NCI-H1048 (cell line): Measurements from ENCODE around the gene EIF2S3.
"Not testable (repeated sequence)": the region's sequence is repeated elsewhere in the genome, so short reads cannot be mapped to it uniquely, and the experiment has no call there.

Source experiments
- DNase-seq: peaks from one replicate; lab custom pipeline; 2025; lab: John Stamatoyannopoulos, UW

Gene EIF2S3

DNA sequence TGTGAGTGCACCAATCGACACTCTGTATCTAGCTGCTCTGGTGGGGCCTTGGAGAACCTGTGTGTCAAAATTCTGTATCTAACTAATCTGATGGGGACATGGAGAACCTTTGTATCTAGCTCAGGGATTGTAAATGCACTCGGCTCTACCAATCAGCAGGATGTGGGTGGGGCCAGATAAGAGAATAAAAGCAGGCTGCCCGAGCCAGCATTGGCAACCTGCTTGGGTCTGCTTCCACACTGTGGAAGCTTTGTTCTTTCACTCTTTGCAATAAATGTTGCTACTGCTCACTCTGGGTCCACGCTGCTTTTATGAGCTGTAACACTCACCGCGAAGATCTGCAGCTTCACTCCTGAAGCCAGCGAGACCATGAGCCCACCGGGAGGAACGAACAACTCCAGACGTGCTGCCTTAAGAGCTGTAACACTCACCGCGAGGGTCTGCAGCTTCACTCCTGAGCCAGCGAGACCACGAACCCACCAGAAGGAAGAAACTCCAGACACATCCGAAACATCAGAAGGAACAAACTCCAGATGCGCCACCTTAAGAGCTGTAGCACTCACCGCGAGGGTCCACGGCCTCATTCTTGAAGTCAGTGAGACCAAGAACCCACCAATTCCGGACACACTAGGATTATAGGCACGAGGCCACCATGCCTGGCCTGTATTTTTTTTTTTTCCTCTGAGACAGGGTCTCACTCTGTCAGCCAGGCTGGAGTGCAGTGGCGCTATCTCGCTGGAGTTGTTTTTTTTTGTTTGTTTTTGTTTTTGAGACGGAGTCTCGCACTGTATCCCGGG, 4.0 kb upstream of the EIF2S3 start:
- not testable (repeated sequence) for DNase-seq

DNA sequence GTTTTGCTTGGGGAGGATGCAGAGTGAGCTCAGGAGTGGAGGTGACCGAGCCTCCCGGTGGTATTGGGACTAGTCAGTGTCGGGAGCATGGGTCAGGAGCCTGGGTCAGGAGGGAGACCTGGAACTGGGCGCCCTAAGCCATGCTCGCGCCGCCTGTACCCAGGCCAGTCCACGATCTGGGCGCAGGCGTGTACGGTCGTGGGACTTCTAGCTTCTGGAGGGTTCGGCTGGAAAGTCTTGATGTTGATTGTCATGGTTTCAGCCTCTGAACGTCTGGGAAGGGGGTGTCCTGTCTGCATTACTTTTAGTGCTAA, 244 bp downstream of the EIF2S3 start:
- no peak for DNase-seq

DNA sequence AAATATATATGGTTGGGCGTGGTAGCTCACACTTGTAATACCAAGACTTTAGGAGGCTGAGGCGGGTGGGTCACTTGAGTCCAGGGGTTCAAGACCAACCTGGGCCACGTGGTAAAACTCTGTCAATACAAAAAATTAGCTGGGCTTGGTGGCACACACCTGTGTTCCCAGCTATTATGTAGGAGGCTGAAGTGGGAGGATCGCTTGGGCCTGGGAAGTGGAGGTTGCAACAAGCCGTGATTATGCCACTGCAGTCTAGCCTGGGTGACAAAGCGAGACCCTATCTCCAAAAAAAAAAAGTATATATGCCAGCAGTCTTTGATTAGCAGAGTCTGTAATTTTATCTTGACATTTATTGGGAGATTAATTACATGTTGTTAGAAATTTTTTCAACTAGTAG, 8.7 kb downstream of the EIF2S3 start:
- DNase-seq, result no peak

DNA sequence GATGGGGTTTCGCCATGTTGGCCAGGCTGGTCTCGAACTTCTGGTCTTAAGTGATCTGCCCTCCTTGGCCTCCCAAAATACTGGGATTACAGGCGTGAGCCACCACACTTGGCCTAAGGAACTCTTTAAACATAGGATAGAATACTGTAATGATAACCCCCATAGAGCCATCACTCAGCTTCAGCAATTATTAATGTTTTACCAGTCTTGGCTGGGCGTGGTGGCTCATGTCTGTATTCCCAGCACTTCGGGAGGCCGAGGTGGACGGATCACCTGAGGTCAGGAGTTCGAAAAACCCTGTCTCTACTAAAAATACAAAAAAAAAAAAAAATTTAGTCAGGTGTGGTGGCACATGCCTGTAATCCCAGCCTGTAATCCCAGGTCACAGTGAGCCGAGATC, 15.1 kb downstream of the EIF2S3 start:
- DNase-seq, result no peak

DNA sequence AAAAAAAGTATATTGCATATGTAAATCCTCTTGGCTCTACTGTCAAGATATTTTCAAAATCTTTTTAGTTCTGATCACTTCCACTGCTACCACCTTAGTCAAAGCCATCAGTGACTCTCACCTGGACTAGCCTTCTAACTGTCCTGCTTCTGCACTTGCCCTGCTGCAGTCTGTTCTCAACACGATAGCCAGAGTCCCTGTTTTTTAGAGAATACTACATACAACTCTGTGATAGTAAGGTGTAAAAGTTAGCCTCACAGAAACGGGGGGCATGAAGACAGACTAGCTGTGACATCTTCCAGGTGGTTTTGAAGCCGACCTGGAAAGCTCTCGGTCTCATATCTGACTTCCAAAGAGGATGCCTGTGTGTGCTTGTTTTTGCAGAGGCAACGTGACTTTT, 24.7 kb downstream of the EIF2S3 start:
- DNase-seq, result no peak

DNA sequence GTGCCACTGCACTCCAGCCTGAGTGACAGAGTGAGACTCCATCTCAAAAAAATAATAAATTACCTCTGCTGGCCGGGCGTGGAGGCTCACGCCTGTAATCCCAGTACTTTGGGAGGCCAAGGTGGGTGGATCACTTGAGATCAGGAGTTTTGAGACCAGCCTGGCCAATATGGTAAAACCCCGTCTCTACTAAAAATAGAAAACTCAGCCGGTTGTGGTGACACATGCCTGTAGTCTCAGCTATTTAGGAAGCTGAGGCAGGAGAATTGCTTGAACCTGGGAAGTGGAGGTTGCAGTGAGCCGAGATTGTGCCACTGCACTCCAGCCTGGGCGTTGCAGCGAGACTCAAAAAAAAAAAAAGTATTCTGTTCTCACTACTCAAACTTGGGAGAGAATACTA, 25.5 kb downstream of the EIF2S3 start:
- DNase-seq, result not testable (repeated sequence)

DNA sequence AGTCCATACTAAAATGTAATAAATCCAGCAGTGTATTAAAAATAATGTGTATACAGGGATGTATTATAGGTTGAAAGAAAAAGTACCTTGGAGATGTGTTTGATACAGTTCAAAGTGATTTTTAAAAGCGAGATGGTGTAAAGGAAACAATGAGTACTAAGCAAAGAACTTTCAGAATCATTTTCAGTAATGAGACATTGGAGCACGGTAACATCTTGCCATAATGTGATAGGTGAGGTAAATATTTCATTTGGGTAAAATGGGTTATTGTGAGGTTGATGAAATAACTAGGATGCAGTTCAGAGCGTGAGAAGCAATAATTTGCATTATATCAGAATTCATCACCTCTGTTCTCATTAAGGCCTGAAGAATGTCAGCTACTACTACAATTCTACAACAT, 25.9 kb downstream of the EIF2S3 start:
- DNase-seq, result no peak

DNA sequence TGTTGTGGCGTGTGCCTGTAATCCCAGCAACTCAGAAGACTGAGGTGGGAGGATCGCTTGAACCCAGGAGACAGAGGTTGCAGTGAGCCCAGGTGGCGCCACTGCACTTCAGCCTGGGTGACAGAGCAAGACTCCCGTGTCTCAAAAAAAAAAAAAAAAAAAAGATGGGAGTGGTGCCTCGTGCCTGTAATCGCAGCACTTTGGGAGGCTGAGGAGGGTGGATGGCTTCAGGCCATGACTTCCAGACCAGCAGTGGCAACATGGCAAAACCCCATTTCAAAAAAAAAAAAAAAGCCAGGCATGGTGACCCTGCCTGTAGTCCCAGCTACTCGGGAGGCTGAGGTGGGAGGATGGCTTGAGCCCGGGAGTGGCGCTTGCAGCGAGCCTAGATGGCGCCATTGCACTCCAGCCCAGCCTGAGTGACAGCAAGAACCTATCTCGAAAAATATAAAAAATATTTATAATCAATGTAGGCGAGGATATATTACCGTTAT, 27.0 kb downstream of the EIF2S3 start:
- DNase-seq, result no peak

DNA sequence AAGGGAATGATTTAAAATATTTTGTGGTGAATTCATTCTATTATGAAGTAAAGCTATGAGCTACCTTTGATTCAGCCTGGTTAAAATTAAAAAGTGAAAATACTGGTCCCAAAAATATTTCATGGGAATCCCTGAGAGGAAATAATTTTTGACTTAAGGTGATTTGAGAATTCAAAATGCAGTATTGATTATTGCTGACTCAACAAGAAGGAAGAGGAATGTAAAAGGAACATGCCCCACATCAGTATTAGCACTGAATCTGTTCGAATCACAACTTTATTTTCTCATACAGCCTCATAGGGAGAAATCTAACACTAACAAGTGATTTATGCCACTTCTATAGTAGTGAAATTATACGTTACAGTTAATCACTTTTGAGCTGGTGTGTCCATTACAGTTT, 27.7 kb downstream of the EIF2S3 start:
- DNase-seq, result no peak

DNA sequence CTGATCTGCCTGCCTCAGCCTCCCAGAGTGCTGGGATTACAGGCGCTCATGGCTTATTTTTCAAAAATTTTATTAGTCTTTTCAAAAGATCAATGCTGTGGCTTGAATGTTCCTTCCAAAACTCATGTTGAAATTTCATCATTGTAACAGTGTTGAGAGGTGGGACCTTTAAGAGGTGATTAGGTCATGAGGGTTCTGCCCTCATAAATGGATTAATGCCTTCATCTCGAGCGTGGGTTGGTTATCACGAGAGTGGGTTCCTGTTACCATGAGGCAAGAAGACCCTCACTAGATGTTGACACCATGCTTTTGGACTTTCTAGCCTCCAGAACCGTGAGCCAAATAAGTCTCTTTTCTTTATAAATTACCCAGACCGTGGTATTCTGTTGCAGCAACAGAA, 30.3 kb downstream of the EIF2S3 start:
- no peak for DNase-seq

DNA sequence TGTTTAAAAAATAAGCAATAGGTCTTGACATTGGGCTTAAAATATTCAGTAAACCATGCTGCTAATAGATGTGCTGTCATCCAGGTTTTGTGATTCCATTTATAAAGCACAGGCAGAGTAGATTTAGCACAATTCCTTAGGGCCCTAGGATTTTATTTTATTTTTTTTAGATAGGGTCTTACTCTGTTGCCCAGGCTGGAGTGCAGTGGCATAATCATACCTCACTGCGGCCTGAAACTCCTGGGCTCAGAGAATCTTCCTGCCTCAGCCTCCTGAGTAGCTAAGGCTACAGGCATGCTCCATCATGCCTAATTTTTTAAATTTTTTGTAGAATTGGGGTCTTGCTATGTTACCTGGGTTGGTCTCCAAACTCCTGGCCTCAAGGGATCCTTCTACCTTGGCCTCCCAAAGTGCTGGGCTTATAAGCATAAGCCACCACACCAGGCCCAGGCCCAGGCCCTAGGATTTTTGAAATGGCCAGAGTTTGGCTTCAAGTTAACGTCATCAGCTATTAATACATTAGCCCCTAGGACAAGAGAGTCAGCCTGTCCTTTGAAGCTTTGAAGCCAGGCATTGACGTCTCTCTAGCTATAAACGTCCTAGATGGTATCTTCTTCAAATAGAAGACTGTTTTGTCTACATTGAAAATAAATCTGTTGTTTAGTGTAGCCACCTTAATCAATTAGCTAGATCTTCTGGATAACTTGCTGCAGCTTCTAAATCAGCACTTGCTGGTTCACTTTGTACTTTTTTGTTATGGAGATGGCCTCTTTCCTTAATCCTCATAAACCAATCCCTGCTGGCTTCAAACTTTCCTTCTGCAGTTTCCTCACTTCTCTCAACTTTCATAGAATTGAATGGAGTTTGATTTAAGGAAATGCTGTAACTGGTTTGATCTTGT, 35.8 kb downstream of the EIF2S3 start:
- no peak for DNase-seq

DNA sequence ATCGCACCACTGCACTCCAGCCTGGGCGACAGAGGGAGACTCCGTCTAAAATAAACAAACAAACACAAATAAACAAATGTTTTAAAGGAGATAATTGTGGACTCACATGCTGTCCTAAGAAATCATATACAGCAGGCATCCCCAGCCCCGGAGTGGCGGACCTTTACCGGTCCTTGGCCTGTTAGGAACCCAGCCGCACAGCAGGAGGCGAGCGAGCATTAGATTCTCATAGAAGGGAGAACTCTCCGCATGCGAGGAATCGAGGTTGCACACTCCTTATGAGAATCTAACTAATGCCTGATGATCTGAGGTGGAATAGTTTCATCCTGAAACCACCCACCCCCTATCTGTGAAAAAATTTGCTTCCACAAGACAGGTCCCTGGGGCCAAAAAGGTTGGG, 39.0 kb downstream of the EIF2S3 start:
- DNase-seq, result no peak

DNA sequence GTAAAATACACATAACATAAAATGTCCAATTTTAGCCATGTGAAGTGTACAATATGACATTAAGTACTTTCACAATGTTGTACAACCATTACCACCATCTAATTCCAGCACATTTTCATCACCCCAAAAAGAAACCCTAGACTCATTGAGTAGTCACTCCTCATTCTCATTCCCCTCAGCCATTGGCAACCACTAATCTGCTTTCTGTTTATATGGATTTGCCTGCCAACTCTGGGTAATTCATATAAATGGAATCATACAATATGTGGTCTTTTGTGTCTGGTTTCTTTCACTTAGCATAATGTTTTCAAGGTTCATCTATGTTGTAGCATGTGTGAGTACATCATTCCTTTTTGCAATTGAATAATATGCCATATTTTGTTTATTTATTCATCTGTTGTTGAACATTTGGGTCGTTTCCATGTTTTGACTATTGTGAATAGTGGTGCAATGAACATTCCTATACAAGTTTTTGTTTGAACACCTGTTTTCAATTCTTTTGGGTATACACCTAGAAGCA, 43.0 kb downstream of the EIF2S3 start:
- DNase-seq, result no peak

DNA sequence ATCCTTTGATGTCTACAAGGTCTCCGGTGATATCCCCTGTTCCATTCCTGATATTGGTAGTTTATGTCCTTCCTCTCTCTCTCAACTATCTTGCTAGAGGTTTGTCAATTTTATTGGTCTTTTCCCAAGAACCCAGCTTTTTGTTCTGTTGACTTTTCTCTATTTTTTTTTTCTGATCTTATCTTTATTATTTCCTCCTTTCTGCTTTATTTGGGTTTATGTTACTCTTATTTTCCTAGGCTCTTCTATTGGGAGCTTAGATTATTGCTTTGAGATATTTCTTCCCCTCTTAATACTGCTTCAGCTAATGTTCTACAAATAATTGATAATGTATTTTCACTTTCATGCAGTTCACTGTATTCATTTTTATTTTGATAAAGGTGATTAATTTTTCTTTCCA, 44.2 kb downstream of the EIF2S3 start:
- no peak for DNase-seq

DNA sequence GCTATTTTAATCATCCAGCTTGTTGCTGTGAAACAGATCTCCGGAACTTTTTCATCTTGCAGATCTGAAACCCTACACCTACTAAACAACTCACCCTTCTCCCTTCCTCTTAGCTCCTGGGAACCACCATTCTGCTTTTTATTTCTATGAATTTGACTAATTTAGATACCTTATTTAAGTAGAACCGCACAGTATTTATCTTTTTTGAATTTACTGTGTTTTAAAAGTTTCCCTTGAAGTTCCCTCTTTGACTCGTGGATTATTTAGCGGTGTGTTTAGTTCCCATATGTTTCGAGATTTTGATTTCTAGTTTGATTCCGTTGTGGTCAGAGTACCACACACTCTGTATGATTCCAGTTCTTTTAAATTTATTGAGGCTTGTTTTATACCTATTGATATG, 44.6 kb downstream of the EIF2S3 start:
- DNase-seq, result no peak

DNA sequence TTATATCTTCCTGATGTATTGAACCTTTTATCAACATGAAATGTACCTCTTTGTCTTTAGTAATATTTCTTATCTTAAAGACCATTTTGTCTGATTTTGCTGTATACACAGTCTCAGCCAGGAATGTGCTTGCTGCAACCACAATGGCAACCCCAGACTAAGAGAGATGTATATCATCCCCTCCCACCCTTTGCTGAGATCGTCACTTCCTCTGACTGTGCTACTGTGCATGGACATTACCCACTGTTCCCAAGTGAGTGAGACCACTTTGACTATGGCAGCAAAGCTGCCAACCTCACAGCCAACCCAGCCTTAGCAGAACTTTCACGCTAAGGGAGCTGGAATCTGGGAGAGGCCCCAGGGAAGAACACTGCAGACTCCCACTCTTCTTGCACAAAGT, 46.0 kb downstream of the EIF2S3 start:
- DNase-seq, result no peak

DNA sequence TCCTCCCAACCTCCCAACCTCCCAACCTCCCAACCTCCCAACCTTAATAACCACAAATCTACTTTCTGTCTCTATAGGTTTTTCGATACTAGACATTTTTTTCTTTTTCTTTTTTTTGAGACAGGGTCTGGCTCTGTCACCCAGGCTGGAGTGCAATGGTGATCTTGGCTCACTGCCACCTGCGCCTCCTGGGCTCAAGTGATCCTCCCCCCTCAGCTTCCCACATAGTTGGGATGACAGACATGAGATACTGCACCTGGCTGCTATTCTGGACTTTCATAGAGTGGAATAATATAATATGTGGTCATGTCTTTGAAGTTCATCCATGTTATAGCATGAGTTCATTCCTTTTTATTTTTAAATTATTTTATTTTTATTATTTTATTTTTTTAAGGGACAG, 55.3 kb downstream of the EIF2S3 start:
- DNase-seq, result no peak

DNA sequence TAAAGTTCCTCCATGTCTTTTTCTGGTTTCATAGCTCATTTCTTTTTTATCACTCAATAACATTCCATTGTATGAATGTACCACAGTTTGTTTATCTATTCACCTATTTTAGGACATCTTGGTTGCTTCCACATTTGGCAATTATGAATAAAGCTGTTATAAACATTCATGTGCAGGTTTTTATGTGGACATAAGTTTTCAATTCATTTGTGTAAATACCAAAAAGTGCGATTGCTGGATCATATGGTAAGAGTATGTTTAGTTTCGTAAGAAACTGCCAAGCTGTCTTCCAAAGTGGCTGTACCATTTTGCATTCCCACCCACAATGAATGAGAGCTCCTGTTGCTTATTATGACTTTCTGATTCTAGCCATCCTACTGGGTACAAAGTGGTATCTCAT, 58.4 kb downstream of the EIF2S3 start:
- no peak for DNase-seq

DNA sequence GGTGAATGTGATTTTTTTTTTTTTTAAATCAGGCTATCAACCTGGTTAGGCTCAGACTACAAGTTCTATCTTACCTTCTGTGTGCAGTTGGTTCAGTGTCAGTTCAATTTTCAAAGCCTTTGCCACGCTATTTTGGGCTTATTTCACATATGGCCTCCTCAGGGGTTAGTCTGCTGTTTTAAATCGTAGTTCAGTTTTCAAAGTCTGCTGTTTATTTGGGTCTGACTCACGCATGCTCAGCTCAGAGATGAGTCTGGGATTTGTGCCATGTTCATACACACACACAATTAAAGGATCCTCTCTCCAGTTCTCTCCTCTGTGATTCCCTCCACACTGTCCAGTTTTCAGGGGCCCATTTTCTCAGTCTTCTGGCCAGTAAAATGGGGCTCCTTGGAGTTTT, 62.5 kb downstream of the EIF2S3 start:
- no peak for DNase-seq

DNA sequence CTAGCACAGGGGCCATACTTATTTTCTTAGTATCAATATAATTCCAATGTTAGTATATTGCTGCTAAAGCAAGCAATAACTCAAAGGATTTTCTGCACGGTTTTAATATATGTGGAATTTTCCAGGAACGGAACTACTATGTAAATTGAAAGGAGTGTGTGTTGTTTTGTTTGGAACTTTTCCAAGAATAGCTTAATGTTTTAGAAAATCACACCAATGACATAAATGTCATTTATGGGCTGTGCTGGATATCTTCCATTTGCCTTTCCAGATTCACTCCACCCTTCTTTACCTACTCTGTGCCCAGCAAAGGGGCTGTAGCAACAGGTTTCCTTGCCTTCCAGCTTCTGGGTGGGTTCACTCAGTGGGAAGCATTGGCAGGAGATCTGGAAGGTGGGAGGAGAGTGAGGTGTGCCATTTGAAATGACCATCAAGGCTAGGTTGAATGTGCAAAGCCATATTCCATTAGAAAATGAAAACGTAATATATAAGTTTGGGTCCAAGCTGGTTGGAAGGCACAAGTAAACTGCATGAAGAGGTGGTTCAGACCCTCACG, 69.6 kb downstream of the EIF2S3 start:
- DNase-seq, result no peak

DNA sequence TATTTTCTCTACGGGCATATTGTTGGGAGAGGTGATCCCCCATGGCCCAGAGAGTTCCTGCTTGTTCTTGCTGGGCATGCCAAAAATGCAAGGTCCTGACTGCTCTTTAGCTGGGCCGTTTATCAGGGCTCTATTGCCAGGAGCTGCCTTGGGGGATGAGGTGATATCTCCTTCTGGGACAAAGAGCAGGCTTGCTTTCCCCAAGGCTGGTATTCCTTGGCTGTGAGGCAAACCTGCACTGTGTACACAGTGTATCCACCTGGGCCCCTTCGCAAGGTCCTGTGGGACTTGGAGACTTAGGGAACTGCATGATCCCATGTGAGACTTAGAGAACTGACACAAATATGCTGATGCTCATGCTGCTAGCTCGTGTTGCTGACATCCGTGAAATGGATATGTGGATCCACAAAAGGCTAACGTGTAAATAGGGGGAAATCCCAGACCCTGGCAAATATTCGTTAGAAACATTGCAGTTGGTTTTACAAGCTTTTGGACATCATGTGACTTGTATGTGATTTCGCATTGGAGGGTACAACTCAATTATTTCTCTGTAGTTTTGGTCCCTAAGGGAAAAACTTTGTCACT, 70.4 kb downstream of the EIF2S3 start:
- no peak for DNase-seq
